Measurements from ENCODE around the gene SGCD. TPM values are rescaled to one million over a fixed set of nuclear protein-coding genes. Genes with fewer than 3 reads are reported as not detected.

Gene SGCD
- total RNA-seq, 4 donors from 2014 or later, result 5.1 to 8.1 (median 6.5) TPM

- no peak for TF ChIP-seq CTCF (IDR thresholded peaks at IDR 0.05; ENCODE audit: low read depth)
Observed at GRCh38 chr5:156359476-156359875, 32.5 kb downstream of the SGCD start.

DNA sequence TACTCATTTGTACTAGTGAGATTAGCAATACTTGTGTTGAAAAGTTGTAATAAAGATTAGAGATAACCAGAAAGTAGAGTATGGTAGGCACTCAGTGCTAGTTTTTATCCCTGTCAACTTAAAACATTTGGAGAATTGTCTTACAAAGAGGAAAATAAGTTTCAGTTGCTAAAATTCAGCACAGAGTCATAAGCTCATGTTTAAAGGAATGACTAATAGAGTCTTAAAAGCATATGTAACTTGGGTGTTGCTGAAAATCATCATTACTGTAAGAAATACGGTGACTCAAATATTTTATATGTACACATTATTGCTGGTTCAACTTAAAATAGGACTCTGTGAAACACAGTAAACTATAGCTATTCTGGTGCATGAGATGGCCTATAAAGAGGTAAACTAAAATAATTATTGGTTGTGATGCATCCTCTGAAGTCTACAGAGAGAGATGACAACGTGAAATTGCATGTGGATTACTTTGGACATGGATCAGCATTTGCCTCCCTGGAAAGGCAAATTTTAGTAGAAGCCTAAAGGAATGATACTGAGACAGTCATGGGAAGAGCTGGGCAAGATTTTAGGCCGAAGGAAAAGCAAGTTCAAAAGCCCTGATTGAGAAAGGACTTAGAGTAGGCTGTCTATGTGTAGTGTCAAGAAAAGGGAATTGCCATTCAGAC is 34.6 kb downstream of the SGCD start:
- TF ChIP-seq CTCF (IDR thresholded peaks at IDR 0.05; ENCODE audit: low read depth), result no peak

DNA sequence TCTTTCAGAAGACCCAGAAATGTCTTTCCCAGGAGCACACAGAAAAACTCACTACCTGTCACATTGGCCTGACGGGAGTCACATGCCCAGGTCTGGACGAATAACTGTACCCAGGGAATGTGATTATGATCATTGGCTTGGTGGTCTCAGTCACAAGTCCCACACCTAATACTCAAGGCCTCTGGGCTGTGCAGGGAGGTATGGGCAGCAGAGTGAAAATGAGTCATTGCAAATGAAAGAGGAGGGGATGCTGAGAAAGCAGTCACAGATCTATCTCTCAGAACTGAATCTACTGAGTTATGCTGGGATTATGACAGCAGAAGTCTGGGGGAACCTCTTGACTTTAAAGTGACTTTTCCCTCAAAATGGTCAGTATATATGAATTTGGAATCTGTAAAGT is 36.9 kb downstream of the SGCD start:
- no peak for TF ChIP-seq CTCF (IDR thresholded peaks at IDR 0.05; ENCODE audit: low read depth)

GRCh38 chr5:156366521-156366920 is 39.6 kb downstream of the SGCD start:
- TF ChIP-seq CTCF (IDR thresholded peaks at IDR 0.05; ENCODE audit: low read depth), result no peak

GRCh38 chr5:156367597-156367996 is 40.6 kb downstream of the SGCD start:
- no peak for TF ChIP-seq CTCF (IDR thresholded peaks at IDR 0.05; ENCODE audit: low read depth)

DNA sequence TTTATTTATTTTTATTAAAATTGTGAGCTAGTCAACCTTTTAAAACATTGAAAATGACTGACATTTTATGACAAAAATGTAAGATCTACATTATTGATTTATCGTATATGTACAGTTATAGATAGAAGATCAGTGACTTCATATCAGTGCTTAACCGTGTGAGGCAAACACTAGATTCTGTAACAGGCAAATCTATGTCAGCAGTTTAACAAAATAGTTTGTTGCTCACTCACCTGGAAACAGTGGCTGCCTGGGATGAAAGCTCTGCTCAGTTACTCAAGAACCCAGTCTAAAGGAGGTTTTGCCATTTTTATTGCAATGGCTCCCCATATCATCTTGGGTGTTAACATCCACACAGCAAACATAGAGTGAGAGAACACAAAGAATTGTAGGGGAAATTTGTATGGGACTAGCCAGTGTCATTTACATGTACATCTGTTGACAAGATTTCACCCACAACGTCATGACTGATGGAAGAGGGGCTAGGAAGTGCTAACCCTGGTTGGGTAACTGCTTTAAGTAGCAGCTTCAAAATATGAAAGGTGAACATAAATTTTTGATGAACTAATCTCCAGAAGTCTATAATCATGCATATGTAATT is 49.0 kb downstream of the SGCD start:
- TF ChIP-seq CTCF (IDR thresholded peaks at IDR 0.05; ENCODE audit: low read depth), result no peak

DNA sequence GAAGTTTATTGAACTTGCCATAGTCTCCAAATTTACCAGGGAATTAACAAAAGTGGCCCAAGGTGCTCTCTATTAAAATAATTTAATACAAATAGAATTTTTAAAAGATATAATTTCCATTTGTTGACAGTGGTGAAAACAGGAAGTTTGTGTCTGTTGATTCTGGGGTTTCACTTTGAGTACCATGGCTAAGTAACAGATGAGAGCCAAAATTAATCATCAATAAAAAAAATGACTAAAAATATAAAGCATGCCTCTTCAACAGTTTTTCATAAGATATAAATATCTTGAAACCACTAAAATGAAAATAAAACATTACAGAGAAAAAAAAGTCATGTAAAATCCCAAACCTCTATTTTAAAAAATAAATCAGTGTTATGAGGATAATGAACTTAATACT is 49.8 kb downstream of the SGCD start:
- TF ChIP-seq CTCF (IDR thresholded peaks at IDR 0.05; ENCODE audit: low read depth), result no peak
